Fibroblast of skin of left biceps (primary cell): ENCODE measurements around the gene NEURL2.
"Not testable (repeated sequence)": the region's sequence is repeated elsewhere in the genome, so short reads cannot be mapped to it uniquely, and the experiment has no call there.

ENCODE experiments used
- DNase-seq, 2 experiments: peaks; one replicate each; pipeline ENCODE4 v3.0.0-alpha.2; 2013; ENCODE audit warnings: low read depth in 2 of 2

Gene NEURL2

DNA sequence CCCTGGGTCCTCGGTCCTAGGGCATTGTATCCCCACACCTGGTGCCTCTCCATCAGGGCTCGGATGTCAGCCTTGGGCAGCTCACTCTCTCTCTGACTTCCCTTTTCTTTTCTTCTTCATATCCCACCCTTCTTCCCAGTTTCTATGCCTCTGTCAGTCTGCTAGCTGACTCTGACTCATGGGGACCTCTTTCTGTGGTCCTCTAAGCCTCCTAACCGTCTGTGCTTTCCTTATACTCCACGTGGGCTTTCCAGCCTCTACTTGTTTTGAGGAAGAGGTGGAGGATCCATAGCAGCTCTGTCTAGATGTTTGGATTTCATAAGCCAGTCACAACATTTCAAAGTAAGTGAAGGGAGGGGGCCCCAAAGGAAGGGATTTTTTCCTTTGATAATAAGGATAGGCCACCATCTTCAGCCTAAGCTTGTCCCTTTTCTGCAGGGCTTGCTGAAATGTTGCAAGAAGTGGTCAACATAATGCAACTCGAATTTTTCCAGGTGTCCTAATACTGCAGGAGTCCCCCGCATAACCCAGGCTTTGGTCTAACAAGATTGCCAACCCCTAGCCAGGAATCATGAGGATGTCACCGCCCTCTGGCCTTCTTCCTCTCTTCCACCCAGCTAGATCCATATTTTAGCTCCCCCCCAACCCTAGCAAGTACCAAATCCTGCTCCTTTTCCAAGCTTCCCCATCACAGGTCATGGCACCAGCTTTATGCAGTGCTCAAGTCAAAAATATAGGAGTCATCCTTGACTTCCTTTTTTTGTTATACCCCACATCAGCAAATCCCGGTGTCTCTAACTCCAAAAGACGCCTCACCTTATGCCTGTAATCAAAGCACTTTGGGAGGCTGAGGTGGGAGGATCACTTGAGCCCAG, 29.7 kb upstream of the NEURL2 start:
- no peak for DNase-seq

- DNase-seq = no peak
Observed at GRCh38 chr20:45919542-45920399, 28.8 kb upstream of the NEURL2 start.

DNA sequence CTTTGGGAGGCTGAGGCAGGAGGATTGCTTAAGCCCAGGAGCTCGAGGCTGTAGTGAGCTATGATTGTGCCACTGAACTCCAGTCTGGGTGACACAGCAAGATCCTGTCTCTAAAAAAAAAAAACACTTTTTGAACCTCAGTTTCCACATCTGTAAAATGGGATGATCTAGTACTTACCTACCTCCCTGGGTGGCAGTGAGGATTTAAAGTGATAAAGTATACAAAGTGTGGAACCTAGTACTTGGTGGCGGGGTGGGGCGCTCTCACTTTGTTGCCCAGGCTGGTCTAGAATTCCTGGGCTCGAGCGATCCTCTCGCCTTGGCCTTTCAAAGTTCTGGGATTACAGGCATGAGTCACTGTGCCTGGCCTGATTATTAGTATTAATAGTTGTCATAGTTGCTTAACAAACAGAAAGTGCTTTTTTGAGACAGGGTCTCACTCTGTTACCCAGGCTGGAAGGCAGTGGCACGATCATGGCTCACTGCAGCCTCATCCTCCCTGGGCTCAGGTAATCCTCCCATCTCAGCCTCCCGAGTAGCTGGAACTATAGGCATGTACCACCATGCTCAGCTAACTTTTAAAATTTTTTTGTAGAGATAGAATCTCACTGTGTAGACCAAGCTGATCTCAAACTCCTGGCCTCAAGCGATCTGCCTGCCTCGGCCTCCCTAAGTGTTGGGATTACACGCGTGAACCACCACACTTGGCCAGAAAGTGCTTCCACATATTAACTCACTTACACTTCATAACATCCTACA, 27.9 kb upstream of the NEURL2 start:
- no peak for DNase-seq

GRCh38 chr20:45918182-45918737, 27.3 kb upstream of the NEURL2 start:
- DNase-seq = no peak

DNA sequence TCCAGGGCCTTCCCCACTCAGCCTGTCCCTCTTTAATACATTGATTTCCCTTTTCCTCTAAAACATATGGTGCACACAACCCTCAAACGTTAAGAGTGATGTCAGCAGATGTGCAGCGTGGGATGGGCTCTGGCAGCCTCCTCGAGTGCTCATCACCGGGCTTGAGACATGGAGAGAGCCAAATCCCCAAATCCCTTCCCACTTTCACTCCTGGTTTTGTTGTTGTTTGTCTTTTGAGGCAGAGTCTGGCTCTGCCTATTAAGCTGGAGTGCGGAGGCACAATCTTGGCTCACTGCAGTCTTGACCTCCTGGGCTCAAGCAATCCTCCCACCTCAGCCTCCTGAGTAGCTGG, 26.8 kb upstream of the NEURL2 start:
- no peak for DNase-seq

DNA sequence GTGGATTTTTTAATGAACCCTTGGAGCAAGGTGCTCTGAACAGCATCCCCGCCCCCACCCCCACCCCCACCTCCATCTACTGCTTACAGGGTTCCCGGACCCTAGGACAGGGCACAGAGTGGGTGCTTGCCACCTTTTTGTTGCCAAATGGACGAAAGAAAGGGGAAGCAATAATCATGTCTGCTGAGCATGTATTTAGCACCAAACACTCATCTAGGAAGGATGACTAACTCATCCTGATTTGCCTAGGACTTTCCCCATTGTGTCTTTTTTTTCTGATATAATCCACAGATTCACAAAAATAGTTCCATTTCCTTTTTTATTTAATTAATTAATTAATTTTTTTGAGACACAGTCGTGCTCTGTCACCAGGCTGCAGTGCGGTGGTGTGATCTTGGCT, 22.1 kb upstream of the NEURL2 start:
- DNase-seq = no peak

GRCh38 chr20:45912344-45912682, 21.3 kb upstream of the NEURL2 start:
- DNase-seq = no peak

DNA sequence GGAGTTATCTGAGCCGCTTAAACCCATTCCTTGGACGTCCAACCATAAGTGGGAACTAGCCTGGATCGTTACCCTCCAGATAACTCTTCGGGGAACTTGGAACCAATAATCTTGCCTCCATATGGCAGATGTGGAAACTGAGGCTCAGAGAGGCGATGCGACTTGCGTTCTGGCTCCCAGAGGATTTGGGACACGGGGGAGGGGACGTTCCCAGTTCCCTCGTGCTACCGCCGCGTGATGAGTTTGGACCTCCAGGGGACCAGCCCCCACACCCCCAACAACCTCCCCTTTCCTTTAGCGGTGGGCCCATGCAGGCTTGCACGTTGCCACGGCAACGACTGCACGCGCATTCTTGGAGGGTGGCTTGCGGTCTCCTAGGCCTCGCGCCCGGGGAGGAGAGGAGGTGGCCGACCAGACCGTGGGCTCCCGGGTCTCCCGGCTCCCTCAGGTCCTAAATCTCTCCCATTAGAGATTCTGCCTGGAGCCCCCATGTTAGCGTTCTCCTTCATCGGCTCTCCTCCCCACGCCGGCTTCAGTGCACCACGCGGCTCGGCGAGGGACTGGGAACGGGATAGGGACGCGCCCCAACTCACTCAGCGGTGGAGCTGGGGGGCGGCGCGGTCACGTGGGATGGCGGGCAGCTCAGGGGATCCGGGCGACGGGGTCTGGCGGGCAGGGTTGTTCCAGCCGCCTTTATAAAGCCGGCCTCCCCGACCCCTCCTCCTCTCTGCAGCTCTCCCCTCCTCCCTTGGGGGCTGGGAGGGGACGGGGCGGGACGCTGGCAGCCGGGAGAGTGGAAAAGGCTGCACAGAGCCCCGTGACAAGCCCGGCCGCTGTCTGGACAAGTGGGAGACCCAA, 20.7 kb upstream of the NEURL2 start, which contains the start of gene PLTP:
PLTP (minus strand) TSS at position 670 of the 858 bp plus-strand sequence. CDS start 703 bp downstream, outside the sequence.
- no peak for DNase-seq

DNA sequence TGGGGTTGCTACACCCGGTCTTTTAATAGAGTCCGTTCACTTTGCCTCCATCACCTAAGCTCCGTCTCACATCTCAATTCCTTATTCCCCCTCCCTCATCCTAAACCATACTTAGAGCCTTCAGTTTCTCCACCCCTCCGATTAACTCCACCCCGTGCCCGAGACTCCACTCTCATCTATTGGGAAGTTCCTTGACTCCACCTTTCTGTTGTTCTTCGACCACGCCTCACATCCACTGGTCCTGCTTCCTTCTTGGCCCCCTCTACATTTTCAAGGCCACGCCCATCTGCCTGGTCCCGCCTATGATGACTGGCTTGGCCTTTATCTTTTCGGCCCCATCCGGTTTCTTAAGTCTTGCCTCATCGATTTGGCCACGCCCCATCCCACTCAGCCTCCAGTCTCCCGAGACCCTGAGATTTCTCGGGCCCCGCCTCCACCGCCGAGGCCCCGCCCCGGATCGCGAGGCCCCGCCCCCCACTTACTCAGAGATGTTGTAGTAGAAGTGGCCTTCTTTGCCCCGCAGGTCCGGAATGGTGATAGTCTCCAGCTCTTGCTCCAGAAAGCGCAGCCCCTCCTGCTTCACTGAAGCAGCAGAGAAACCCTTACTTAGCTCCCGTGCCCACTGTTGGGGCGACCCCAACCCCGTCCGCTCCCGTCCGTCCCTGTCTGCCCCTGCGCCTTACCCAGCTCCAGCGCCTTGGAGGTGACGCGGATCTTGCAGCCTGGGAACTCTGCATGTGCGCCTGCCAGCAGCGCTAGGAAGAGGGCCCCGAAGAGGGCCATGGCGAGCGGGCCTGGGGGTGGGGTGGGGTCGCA, 19.9 kb upstream of the NEURL2 start:
- peak; percentile 99 to 100 for DNase-seq

- DNase-seq = no peak
Observed at GRCh38 chr20:45909817-45910669, 19.0 kb upstream of the NEURL2 start.

GRCh38 chr20:45909336-45909808, 18.4 kb upstream of the NEURL2 start:
- no peak for DNase-seq

GRCh38 chr20:45908084-45908483, 17.1 kb upstream of the NEURL2 start:
- DNase-seq = no peak

GRCh38 chr20:45907219-45907948, 16.4 kb upstream of the NEURL2 start:
- DNase-seq = no peak

GRCh38 chr20:45905505-45906079, 14.6 kb upstream of the NEURL2 start:
- DNase-seq = no peak

- DNase-seq = no peak
Observed at GRCh38 chr20:45904583-45905504, 13.8 kb upstream of the NEURL2 start.

DNA sequence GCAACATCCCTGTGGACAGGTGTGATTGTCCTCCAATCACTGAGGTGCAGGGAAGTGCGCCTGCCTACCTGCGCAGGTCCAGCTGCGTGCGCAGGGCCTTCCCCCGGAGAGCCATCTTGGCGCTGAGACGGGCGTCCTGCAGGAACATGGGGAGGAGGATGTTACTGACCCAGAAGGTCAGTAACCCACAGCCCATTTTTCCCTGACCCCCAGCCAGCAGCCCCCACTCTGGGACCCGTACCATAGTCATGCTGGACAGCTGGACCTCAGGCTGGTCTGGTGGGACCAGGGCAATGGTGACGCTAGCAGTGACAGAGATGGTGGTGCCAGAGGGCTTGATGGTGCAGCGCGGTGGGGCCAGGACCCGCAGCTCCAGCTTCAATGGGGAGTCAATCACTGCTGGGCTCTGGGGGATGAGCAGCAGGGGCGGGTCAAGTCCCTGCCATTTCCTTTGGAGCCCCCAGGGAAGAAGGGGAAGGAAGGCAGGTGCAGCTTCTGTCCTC, 11.2 kb upstream of the NEURL2 start:
- no peak for DNase-seq

DNA sequence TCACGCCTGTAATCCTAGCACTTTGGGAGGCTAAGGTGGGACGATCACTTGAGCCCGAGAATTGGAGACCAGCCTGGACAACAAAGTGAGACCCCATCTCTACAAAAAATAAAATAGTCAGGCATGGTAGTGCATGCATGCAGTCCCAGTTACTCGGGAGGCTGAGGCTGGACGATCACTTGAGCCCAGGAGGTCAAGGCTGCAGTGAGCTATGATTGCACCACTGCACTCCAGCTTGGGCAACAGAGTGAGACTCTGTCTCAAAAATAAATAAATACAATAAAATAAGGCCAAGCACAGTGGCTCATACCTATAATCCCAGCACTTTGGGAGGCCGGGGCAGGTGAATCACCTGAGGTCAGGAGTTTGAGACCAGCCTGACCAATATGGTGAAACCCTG, 10.3 kb upstream of the NEURL2 start:
- DNase-seq = not testable (repeated sequence)
